A375 (cell line): Measurements from ENCODE around the gene C17orf58. TPM values are rescaled to one million over a fixed set of nuclear protein-coding genes. Genes with fewer than 3 reads are reported as not detected.

Experiments
- small RNA-seq: library from RNA; depleted of rRNA; stranded (forward); fragments of <200 nt; gene quantifications from one replicate; pipeline ENCODE3, GENCODE V24; 2014
- total RNA-seq: library from RNA; depleted of rRNA; stranded (reverse); fragments of >200 nt; shearing (Covaris generic); gene quantifications from 2 replicates; pipeline ENCODE4 v1.2.3, GENCODE V29; 2014; rRNA removed

The C17orf58 gene
- 30.9 and 37.7 TPM in 2 replicates for total RNA-seq

DNA sequence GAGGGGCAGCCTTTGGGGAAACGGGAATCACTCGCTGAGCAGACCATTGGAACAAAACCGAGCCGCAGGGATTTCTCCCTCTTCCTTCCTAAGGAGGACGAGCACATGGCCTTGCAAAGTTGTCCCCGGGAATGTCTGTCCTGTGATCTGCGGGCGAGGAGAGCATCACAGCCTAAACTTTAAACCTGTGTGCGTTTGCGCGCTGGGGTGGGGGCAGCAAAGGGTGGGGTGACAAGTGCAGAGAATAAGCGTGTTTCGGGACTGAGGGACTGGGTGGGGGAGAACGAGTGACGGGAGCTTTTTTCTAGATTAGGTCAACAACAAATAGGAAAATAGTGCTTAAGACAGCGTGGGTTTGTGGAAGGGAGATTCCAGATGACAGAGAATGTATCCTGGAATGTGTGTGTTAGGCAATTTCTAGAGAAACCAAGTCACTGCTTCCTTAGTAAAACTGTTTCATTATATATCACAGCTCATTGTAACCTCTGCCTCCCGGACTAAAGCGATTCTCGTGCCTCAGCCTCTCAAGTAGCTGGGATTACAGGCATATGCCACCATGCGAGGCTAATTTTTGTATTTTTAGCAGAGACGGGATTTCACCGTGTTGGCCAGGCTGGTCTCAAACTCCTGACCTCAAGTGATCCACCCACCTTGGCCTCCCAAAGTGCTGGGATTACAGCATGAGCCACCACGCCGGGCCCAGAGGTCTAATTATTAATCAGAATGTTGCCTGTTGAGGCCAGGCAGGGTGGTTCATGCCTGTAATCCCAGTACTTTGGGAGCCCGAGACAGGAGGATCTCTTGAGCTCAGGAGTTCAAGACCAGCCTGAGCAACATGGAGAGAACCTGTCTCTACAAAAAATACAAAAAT, at the start of gene C17orf58:
TSS of gene C17orf58 (minus strand) at position 169 of the 871 bp plus-strand sequence. CDS start 271 bp downstream, outside the sequence.

DNA sequence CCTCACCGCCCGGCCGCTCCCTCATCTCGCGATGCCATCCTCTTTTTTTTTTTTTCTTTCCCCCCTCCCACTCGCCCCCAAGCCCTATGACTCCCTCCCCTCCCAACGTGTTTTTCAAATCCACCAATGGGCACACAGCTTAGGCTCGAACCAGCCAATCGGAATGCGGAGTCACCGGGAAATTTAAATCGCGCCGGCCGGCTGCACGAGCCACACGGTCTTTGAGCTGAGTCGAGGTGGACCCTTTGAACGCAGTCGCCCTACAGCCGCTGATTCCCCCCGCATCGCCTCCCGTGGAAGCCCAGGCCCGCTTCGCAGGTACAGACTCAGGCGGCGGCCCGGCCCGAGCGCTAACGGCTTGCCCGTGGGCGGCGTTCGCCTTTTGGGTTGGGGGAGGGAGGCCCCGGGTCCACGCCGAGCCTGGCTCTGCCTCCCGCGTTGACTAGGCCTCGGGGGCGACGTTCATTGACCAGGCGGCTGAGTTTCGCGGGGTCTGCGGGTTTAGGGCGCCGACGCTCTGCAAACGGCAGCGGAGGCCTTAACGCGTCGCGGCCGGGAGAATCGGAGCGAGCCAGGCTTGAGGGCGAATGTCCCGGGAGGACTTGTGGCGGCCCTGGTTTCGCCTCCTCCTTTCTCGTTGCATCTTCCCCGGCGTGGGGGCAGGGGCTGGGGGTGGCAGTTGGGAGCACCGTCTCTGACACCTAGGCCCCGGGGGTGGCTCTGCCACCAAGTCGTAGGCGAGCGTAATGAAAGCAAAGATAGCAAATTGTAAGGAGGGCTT, 39.4 kb upstream of the C17orf58 start, which contains the start of gene KPNA2:
TSS of gene KPNA2 (plus strand) at position 213 of the 781 bp plus-strand sequence. CDS start 1,398 bp downstream, outside the sequence.

Small RNA genes lying within 50 kb of the gene (small RNA-seq; reads per million reads assigned to genes)
- not detected for gene RN7SL622P

Other genes with a start within 250 kb of the C17orf58 start
- gene BPTF, start 171.0 kb downstream of the C17orf58 start, total RNA-seq: 41.6 and 44.1 TPM in 2 replicates
- 223 and 267 TPM in 2 replicates for gene KPNA2, start 39.3 kb upstream of the C17orf58 start, total RNA-seq